ENCODE results near the gene DNAH2.
A peak's percentile ranks its signal among the peaks of the same experiment; 100 is the strongest.

The DNAH2 gene

GRCh38 chr17:7857713-7858521 is 140.4 kb downstream of the DNAH2 start, which contains the start of gene CYB5D1 (continued):
- TF ChIP-seq ZNF350 (tag by site-specific recombination; IDR thresholded peaks at IDR 0.05): no peak
- TF ChIP-seq, protein P1, sequence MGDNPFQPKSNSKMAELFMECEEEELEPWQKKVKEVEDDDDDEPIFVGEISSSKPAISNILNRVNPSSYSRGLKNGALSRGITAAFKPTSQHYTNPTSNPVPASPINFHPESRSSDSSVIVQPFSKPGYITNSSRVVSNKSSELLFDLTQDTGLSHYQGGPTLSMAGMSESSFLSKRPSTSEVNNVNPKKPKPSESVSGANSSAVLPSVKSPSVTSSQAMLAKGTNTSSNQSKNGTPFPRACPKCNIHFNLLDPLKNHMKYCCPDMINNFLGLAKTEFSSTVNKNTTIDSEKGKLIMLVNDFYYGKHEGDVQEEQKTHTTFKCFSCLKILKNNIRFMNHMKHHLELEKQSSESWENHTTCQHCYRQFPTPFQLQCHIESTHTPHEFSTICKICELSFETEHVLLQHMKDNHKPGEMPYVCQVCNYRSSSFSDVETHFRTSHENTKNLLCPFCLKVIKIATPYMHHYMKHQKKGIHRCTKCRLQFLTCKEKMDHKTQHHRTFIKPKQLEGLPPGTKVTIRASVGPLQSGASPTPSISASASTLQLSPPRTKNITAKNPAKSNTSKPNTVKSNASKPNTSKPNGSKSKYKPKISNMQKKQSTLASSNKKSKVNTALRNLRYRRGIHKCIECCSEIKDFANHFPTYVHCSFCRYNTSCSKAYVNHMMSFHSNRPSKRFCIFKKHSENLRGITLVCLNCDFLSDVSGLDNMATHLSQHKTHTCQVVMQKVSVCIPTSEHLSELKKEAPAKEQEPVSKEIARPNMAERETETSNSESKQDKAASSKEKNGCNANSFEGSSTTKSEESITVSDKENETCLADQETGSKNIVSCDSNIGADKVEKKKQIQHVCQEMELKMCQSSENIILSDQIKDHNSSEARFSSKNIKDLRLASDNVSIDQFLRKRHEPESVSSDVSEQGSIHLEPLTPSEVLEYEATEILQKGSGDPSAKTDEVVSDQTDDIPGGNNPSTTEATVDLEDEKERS (tag by site-specific recombination; IDR thresholded peaks at IDR 0.05): no peak
- no peak for TF ChIP-seq ZNF302 (tag by site-specific recombination; IDR thresholded peaks at IDR 0.05; ENCODE audit: low read depth)
- peak; percentile 92 for TF ChIP-seq SP3 (tag by site-specific recombination; IDR thresholded peaks at IDR 0.05)
- TF ChIP-seq ZNF394 (tag by site-specific recombination; IDR thresholded peaks at IDR 0.05; ENCODE audit: borderline replicate concordance): no peak
- TF ChIP-seq ZFHX2 (tag by site-specific recombination; conservative IDR thresholded peaks at IDR 0.05): no peak; the same call in 1 of the 2 replicates
- no peak for TF ChIP-seq ZFP3 (tag by site-specific recombination; IDR thresholded peaks at IDR 0.05; ENCODE audit: low read depth)
- TF ChIP-seq ZNF354C (tag by site-specific recombination; IDR thresholded peaks at IDR 0.05; ENCODE audit: borderline replicate concordance, low read depth): no peak
- no peak for TF ChIP-seq ZNF560 (tag by site-specific recombination; IDR thresholded peaks at IDR 0.05; ENCODE audit: borderline replicate concordance)
- TF ChIP-seq ZNF555 (tag by site-specific recombination; conservative IDR thresholded peaks at IDR 0.05): no peak
- TF ChIP-seq YY2 (tag by site-specific recombination; IDR thresholded peaks at IDR 0.05): peak; percentile 37; the same call in 1 of the 2 replicates
- TF ChIP-seq ZBTB44 (tag by site-specific recombination; IDR thresholded peaks at IDR 0.05): 0 out of 2 replicates have a peak, but pooled peaks have one; percentile 15
- TF ChIP-seq ZNF580 (tag by site-specific recombination; IDR thresholded peaks at IDR 0.05): peak; percentile 18; the same call in 1 of the 2 replicates
- TF ChIP-seq ZNF311 (tag by site-specific recombination; IDR thresholded peaks at IDR 0.05; ENCODE audit: borderline replicate concordance): no peak
- TF ChIP-seq ZNF843 (tag by site-specific recombination; IDR thresholded peaks at IDR 0.05): peak; percentile 17; the same call in 1 of the 2 replicates
- TF ChIP-seq GLI4 (tag by site-specific recombination; IDR thresholded peaks at IDR 0.05): no peak
- TF ChIP-seq, protein P2, sequence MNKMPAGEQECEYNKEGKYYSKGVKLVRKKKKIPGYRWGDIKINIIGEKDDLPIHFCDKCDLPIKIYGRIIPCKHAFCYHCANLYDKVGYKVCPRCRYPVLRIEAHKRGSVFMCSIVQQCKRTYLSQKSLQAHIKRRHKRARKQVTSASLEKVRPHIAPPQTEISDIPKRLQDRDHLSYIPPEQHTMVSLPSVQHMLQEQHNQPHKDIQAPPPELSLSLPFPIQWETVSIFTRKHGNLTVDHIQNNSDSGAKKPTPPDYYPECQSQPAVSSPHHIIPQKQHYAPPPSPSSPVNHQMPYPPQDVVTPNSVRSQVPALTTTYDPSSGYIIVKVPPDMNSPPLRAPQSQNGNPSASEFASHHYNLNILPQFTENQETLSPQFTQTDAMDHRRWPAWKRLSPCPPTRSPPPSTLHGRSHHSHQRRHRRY (tag by site-specific recombination; IDR thresholded peaks at IDR 0.05): no peak
- no peak for TF ChIP-seq ZNF544 (tag by site-specific recombination; IDR thresholded peaks at IDR 0.05)
- no peak for TF ChIP-seq ZNF791 (tag by site-specific recombination; IDR thresholded peaks at IDR 0.05)
- TF ChIP-seq ZNF621 (tag by site-specific recombination; IDR thresholded peaks at IDR 0.05): no peak
- TF ChIP-seq ZXDB (tag by site-specific recombination; IDR thresholded peaks at IDR 0.05): peak; percentile 12; the same call in 1 of the 2 replicates
- no peak for TF ChIP-seq ZNF488 (tag by site-specific recombination; IDR thresholded peaks at IDR 0.05)
- TF ChIP-seq ZNF148 (tag by site-specific recombination; IDR thresholded peaks at IDR 0.05; ENCODE audit: borderline replicate concordance): no peak
- no peak for TF ChIP-seq ZNF324 (tag by site-specific recombination; IDR thresholded peaks at IDR 0.05)
- no peak for TF ChIP-seq MYNN (tag by site-specific recombination; IDR thresholded peaks at IDR 0.05; ENCODE audit: borderline replicate concordance)
- peak; percentile 63; the same call in 1 of the 2 replicates for TF ChIP-seq FEZF1 (tag by site-specific recombination; IDR thresholded peaks at IDR 0.05)
- TF ChIP-seq ZNF747 (tag by site-specific recombination; IDR thresholded peaks at IDR 0.05): no peak
- TF ChIP-seq ZBTB7A (tag by site-specific recombination; IDR thresholded peaks at IDR 0.05; ENCODE audit: low read depth): no peak

All from HEK293 (cell line).